ENCODE measurements around the gene MRPL42. TPM values are rescaled to one million over a fixed set of nuclear protein-coding genes. Genes with fewer than 3 reads are reported as not detected.

MRPL42 gene
- total RNA-seq, 1 donor from 2014 or later = 287 TPM

DNA sequence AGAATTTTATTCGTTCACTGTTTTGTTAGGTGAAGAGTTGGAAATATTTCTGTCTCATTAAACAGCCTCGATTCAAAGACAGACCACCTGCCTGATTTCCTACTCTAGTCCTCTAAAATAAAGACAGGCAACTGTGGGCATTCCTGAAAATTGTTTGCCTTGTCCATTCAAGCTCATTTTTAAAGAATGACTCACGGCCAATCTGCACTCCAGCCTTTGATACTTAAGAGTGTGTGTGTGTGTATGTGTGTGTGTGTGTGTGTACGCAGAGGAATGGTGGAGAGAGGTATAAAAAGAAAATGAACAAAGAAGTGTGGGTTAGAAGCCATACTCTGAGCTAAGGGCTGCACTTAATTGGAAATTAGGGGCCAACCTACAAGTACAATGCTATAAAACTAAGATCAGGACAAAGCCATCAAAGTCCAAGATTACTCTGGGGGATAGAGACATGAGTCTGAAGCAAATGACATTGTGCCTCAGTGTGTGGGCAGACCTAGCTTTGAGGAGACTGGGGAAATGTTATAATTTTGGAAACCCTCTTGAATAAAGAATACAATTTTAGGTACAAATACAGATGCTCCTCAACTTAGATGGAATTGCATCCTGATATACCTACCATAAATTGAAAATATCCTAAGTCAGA, 59.6 kb downstream of the MRPL42 start:
- Histone ChIP-seq H3K4me1 (no peaks in the 10 kb centered on the region), H3K4me2 (no peak overlapping the region), H3K27me3 (no peaks in the 10 kb centered on the region), H3F3A (ENCODE audit: low read depth) (no peaks in the 10 kb centered on the region), H3K9ac (no peak overlapping the region), H3K36me3 (no peaks in the 10 kb centered on the region), H3K79me2 (ENCODE audit: low read depth) (no peaks in the 10 kb centered on the region), H2AFZ (replicated peaks) (no peak overlapping the region), H3K27ac (no peak overlapping the region), H4K20me1 (ENCODE audit: low read depth) (no peaks in the 10 kb centered on the region), H3K4me3 (no peak overlapping the region), H3K9me3 (ENCODE audit: low read depth) (no peaks in the 10 kb centered on the region)
- Mint-ChIP-seq H3K36me3 (no peaks in the 10 kb centered on the region), H3K27me3 (ENCODE audit: insufficient read depth, low read depth) (peaks cover 4% of the 10 kb centered on the region), H3K9me3 (peaks cover 4% of the 10 kb centered on the region), H3K4me1 (peaks cover 17% of the 10 kb centered on the region), H3K4me3 (no peak overlapping the region), H3K27ac (peak overlapping the region; percentile 27)
- DNase-seq (ENCODE audit: low spot score) = peak; percentile 15
- TF ChIP-seq EZH2phosphoT487 (IDR thresholded peaks at IDR 0.05) (no peak), EZH2 (IDR thresholded peaks at IDR 0.05) (no peak)
- TF ChIP-seq, protein P1, sequence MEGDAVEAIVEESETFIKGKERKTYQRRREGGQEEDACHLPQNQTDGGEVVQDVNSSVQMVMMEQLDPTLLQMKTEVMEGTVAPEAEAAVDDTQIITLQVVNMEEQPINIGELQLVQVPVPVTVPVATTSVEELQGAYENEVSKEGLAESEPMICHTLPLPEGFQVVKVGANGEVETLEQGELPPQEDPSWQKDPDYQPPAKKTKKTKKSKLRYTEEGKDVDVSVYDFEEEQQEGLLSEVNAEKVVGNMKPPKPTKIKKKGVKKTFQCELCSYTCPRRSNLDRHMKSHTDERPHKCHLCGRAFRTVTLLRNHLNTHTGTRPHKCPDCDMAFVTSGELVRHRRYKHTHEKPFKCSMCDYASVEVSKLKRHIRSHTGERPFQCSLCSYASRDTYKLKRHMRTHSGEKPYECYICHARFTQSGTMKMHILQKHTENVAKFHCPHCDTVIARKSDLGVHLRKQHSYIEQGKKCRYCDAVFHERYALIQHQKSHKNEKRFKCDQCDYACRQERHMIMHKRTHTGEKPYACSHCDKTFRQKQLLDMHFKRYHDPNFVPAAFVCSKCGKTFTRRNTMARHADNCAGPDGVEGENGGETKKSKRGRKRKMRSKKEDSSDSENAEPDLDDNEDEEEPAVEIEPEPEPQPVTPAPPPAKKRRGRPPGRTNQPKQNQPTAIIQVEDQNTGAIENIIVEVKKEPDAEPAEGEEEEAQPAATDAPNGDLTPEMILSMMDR (IDR thresholded peaks at IDR 0.05) = no peak

- peaks cover 17% of the 10 kb centered on the region for H3K4me1 Mint-ChIP-seq
- no peak for TF ChIP-seq EZH2 (IDR thresholded peaks at IDR 0.05)
- TF ChIP-seq, protein P1 (IDR thresholded peaks at IDR 0.05) = no peak
- TF ChIP-seq EZH2phosphoT487 (IDR thresholded peaks at IDR 0.05) = no peak
- no peak for DNase-seq (ENCODE audit: low spot score)
- Histone ChIP-seq H3K79me2 (ENCODE audit: low read depth) (no peaks in the 10 kb centered on the region), H3F3A (ENCODE audit: low read depth) (no peaks in the 10 kb centered on the region), H3K9ac (no peak overlapping the region), H3K27me3 (no peaks in the 10 kb centered on the region), H4K20me1 (ENCODE audit: low read depth) (no peaks in the 10 kb centered on the region), H3K36me3 (no peaks in the 10 kb centered on the region), H3K4me2 (no peak overlapping the region), H3K4me1 (no peaks in the 10 kb centered on the region), H3K9me3 (ENCODE audit: low read depth) (no peaks in the 10 kb centered on the region), H3K4me3 (no peak overlapping the region), H3K27ac (no peak overlapping the region), H2AFZ (replicated peaks) (no peak overlapping the region)
- H3K27me3 Mint-ChIP-seq (ENCODE audit: insufficient read depth, low read depth) = peaks cover 4% of the 10 kb centered on the region
- H3K4me3 Mint-ChIP-seq = no peak overlapping the region
- peaks cover 4% of the 10 kb centered on the region for H3K9me3 Mint-ChIP-seq
- H3K27ac Mint-ChIP-seq = no peak overlapping the region
- no peaks in the 10 kb centered on the region for H3K36me3 Mint-ChIP-seq
Observed at GRCh38 chr12:93530358-93530757, 63.0 kb downstream of the MRPL42 start.

GRCh38 chr12:93533310-93533709, 66.0 kb downstream of the MRPL42 start:
- H3K4me1 ChIP-seq = no peaks in the 10 kb centered on the region
- no peak overlapping the region for H3K9ac ChIP-seq
- H3K9me3 ChIP-seq (ENCODE audit: low read depth) = no peaks in the 10 kb centered on the region
- no peak overlapping the region for H2AFZ ChIP-seq (replicated peaks)
- DNase-seq (ENCODE audit: low spot score) = no peak
- H3K27ac Mint-ChIP-seq = no peak overlapping the region
- H3K36me3 Mint-ChIP-seq = no peaks in the 10 kb centered on the region
- no peak overlapping the region for H3K27ac ChIP-seq
- no peaks in the 10 kb centered on the region for H4K20me1 ChIP-seq (ENCODE audit: low read depth)
- H3K9me3 Mint-ChIP-seq = peaks cover 4% of the 10 kb centered on the region
- H3K4me3 ChIP-seq = no peak overlapping the region
- H3K4me3 Mint-ChIP-seq = no peak overlapping the region
- no peaks in the 10 kb centered on the region for H3K79me2 ChIP-seq (ENCODE audit: low read depth)
- TF ChIP-seq EZH2phosphoT487 (IDR thresholded peaks at IDR 0.05) (no peak), EZH2 (IDR thresholded peaks at IDR 0.05) (no peak)
- TF ChIP-seq, protein P1 (IDR thresholded peaks at IDR 0.05) = no peak
- no peaks in the 10 kb centered on the region for H3K27me3 ChIP-seq
- H3K4me2 ChIP-seq = no peak overlapping the region
- H3K4me1 Mint-ChIP-seq = peaks cover 6% of the 10 kb centered on the region
- H3F3A ChIP-seq (ENCODE audit: low read depth) = no peaks in the 10 kb centered on the region
- no peaks in the 10 kb centered on the region for H3K36me3 ChIP-seq
- peaks cover under 1% of the 10 kb centered on the region for H3K27me3 Mint-ChIP-seq (ENCODE audit: insufficient read depth, low read depth)

Data from neural progenitor cell (in vitro differentiated cells).